NCI-H2171 (cell line): ENCODE data around the gene SLC9C2.
"Not testable (repeated sequence)": the region's sequence is repeated elsewhere in the genome, so short reads cannot be mapped to it uniquely, and the experiment has no call there.

ENCODE experiments used
- DNase-seq: peaks from one replicate; lab custom pipeline; 2025; lab: John Stamatoyannopoulos, UW

The SLC9C2 gene

DNA sequence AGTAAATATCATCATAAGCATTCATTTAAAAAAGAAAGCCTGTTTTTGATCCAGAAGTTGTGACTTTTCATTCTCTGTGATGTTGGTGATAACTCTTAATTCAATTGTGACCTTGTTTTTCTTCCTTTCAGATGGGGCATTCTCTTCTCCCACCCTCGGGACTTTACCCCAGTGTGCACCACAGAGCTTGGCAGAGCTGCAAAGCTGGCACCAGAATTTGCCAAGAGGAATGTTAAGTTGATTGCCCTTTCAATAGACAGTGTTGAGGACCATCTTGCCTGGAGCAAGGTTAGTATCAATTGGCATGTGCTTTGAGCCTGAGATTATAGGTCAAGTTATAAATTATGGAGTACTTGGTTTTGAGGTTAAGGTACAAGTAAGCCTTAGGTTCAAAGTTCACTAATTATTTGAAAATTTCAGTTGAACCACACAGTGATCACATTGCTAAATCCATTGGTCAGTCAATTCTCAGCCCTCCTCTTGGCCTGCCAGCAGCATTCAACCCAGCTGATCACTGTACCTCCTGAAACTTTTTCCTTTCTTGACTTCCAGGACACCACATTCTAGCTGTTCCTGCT lies 121.6 kb downstream of the SLC9C2 start:
- DNase-seq = no peak

DNA sequence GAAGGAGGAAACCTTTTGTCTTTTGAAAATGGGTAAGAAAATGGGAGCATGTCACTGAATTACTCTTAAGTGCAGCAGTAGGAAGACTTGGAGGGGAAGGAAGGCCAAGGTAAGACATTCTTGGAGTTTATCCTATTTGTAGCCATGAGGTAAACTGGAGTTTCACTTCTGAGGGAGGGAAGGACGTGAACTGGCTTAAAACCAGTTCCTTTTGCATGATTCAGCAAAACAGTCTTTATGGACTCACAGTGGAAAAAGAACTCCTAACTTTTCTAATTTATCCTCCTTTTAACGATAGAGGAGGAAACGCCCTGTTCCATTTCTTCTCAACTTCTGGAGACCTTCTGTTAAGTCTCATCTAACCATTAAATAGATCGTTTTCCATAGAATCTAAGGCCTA lies 123.2 kb downstream of the SLC9C2 start:
- DNase-seq = no peak

DNA sequence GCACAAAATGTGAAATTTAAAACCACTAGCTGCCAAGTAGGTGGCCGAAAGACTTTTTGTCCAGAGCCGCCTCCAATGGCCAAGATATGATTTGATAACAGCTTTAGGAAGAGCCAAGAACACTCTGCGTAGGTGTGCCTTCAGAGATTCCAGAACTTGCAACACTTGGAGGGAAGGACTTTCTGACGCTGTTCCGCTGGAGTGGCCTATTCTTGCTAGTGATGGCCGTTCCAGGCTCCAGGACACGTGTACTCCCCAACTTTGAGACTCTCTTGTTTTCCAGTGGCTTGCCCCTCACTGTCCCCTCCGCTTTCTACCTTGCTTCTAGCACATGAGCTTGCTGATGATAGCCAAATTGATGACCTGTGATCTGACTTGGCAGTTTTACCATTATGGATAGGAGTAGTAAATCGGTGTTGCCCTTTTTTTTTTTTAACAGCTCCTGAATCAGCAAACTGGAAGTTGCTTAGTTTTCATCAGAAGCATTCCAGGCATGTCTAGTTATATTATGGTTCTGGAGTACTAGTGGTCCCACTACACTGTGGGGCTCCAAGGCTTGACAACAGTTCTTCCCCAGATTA lies 124.7 kb downstream of the SLC9C2 start:
- DNase-seq = no peak

DNA sequence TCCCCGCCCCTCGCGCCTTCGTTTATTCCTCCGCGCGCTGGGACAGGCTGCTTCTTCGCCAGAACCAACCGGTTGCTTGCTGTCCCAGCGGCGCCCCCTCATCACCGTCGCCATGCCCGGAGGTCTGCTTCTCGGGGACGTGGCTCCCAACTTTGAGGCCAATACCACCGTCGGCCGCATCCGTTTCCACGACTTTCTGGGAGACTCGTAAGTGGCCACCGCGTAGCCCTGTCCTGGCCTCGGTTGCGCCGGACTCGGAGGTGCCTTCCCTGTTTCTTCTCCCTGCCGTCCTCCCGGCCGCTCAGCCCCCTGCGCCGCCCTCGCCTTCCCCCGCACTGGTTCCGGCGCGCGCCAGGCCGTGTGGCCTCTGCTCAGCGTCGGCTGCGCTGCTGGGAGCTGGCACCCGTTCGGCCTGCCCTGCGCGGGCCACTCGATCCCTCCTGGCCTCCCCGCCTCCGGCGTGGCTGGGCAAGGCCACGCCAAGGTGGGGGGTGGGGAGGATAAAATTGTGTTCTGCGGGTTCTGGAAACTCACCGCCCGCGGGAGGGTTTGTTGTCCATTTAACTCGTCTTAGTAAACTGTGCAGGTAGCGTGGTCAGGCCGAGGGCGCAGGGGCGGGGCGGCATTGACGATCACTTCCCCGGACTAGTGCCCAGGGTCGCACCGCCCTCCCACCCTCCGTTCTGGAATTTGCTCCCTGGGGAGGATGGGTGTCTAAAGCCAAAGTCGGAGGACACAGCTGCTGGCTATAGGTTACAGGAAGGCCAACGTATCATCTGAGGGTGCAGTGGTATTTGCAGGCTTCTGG lies 125.4 kb downstream of the SLC9C2 start, which contains the start of gene PRDX6:
Gene PRDX6 (plus strand): TSS at position 50 of the 808 bp plus-strand sequence. CDS start 63 bp downstream, at position 113.
- DNase-seq = no peak

DNA sequence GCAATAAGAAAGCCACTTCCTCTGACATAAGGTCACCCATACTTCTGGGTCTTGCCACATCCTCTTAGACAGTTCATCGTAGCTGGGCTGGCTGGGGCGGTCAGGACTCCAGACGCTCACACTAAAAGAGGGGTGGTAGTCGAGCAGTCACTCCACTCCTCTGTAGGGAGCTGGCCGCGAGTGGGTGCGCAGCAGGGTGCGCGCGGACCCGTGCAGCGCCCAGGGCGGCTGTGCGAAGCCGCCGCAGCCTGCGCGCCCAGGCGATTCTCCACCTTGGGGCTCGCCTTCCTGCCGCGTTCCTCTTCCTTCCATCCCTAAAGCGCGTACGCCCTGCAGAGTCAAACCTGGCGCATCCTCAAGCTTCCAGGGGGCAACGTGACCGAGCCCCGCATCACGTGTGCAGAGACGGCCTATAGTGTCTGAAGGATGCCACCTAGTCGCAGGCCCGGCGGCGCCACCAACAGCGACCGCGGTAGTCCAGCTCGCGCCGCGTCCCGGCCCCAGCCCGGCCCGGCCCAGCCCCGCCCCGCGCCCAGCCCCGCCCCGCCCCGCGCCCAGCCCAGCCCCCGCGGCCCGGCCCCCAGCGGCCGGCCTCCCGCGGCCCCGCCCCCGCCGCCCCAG lies 126.1 kb downstream of the SLC9C2 start:
- peak; percentile 97 for DNase-seq

DNA sequence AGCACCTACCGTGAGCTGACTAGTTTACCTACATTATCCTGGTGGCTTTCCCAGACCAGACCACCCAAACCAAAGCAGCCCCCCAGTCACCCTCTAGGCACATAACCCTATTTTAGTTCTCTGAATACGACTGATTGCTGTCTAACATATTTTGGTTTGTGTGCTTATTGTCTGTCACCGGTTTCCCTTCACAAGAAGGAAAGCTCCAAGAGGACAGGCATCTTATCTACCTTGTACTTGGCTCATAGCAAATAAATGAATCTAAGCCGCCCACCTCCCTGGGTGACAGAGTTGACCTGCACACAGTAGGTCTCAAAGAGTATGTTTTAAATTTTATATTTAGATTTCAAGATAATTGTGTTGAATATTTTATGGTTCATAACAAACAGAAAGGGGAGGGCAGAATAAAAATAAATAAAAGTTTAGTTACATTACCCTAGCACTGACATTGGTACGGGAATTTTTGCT lies 126.6 kb downstream of the SLC9C2 start:
- DNase-seq = no peak

DNA sequence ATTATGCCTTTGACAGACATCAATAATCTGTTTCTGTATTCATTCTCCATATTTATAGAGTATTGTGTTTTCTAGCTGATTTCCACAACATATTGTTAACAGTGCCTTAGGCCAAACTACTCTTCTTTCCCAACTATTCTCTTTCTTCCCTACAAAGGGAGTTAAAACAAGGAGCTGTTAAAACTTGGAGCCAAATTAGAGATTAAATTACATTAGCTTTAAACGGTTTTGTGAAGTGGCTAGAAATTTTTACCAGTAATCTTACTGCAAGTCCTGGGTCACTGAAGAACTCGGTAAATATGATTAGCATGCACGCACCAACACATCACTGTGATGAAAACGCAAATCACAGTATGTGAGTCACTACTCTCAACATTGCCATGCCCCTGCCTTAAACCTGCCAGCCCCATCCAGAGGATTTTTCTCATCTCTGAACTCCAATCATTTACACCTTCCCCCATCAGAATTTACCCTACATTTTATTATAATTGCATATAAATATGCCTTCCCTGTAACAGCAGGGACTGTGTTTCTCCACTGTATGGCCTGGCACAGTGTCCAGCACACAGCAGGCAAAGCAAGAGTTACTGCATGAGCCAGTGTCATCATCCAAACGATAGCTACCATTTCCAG lies 127.2 kb downstream of the SLC9C2 start:
- DNase-seq = no peak

DNA sequence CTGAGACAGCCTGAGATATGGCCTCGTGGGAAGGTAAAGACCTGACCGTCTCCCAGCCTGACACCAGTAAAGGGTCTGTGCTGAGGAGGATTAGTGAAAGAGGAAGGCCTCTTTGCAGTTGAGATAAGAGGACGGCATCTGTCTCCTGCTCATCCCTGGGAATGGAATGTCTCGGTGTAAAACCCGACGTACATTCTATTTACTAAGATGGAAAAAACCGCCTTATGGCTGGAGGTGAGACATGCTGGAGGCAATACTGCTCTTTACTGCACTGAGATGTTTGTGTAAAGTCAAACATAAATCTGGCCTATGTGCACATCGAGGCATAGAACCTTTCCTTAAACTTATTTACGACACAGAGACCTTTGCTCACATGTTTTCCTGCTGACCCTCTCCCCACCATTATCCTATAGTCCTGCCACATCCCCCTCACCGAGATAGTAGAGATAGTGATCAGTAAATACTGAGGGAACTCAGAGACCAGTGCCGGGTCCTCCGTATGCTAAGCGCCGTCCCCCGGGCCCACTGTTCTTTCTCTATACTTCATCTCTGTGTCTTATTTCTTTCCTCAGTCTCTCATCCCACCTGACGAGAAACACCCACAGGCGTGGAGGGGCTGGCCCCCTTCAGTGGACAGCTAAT lies 128.0 kb downstream of the SLC9C2 start:
- not testable (repeated sequence) for DNase-seq

DNA sequence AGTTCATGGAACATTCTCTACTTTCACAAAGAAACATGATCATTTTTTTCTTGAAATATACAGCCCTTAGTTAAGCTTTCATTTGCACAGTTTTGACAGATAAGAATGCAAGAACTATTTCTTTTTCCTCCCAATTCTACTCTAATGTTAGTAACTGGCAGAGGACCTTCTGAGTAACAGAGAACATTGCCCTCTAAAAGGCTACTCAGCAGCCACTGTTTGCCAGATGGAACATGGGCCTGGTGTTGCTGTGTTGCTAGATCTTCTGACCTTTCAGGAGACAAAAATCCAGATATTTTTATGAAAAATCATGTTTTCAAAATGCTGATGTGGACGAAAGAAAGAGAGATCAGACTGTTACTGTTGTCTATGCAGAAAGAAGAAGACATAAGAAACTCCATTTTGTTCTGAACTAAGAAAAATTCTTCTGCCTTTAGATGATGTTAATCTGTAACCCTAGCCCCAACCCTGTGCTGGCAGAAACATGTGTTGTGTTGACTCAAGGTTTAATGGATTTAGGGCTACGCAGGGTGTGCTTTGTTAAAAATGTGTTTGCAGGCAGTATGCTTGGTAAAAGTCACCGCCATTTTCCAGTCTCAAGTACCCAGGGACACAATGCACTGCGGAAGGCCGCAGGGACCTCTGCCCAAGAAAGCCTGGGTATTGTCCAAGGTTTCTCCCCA lies 128.6 kb downstream of the SLC9C2 start:
- no peak for DNase-seq

DNA sequence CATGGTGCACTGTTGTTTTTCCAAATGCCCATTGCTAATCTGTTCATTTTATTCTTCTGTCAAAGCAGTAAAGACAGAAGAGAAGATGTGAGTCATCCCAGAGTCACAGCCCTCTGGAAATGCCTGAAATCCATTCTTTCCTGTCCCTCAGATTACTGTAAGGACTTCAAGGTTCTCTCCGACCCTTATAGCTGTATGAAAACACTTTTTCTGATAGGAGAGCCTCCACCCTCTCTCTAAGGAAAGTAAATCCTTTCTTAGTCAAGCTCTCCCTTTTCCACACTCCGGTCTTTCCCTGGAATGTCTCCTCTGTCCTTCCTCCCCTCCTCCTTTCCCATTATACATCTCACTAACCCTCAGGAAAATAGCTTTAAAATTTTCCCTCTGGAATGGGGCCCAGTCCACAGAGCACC lies 129.3 kb downstream of the SLC9C2 start:
- no peak for DNase-seq

DNA sequence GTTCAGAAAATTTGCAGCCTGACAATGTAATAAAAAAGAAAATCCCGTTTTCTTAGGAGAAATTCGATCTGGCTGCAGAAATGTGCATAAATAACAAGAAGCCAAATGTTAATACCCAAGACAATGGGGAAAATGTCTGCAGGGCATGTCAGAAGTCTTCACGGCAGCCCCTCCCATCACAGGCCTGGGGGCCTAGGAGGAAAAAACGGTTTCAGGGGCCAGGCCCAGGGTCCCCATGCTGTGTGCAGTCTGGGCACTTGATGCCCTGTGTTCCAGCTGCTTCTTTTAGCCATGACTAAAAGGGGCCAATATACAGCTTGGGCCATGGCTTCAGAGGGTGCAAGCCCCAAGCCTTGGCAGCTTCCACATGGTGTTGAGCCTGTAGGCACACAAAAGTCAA lies 132.3 kb downstream of the SLC9C2 start:
- no peak for DNase-seq

DNA sequence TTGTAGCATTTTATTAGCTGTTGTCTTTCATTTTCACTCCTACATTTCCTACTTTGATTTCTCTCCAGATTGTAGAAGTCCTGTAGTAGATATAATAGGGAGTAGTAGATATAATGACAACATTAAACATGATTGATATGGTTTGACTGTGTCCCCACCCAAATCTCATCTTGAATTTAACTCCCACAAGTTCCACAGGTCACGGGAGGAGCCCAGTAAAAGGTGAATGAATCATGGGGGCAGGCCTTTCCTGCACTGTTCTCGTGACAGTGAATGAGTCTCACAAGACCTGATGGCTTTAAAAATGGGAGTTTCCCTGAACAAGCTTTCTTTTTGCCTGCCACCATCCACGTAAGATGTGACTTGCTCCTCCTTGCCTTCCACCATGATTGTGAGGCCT lies 133.2 kb downstream of the SLC9C2 start:
- no peak for DNase-seq

DNA sequence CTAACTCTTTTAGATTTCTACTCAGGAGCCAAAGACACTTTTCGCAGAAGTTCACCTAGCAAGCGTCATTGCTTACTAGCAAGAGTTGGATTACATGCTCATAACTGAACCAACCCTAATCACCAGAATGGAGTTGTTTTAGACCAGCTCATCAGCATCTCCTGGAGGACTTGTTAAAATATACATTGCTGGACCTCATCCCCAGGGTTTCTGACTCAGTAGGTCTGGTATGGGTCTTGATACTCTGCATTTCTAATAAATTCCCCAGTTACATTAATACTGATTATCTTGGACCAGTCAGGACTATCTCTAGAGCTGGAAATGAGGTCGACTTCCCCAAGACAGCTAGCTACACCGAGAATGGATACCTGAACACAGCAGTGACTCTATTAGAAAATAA lies 135.4 kb downstream of the SLC9C2 start:
- DNase-seq = no peak

DNA sequence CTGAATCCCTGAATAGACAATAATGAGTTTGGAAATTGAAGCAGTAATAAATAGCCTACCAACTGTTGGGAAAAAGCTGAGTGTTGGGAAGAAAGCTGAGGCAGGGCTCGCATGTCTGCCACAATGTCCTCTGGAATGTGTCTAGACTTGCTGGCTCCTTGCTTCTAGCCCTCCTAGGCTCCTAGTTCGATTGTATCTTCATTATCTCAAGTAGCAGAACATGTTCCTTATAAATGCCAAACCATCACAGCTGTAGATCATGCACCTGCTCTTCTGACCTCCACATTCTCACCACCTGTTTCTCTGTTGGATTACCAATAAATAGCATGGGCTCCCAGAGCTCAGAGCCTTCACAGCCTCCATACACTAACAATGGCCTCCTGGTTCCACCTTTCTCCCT lies 138.7 kb downstream of the SLC9C2 start:
- DNase-seq = not testable (repeated sequence)

DNA sequence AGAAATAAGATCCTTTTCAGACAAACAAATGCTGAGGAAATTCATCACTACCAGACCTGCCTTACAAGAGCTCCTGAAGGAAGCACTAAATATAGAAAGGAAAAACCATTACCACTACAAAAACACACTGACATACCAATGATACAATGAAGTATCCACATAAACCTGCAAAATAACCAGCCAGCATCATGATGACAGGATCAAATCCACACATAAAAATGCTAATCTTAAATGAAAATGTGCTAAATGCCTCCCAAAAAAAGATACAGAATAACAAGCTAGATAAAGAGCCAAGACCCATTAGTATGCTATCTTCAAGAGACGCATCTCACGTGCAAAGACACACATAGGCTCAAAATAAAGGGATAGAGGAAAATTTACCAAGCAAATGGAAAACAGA lies 140.2 kb downstream of the SLC9C2 start:
- not testable (repeated sequence) for DNase-seq

DNA sequence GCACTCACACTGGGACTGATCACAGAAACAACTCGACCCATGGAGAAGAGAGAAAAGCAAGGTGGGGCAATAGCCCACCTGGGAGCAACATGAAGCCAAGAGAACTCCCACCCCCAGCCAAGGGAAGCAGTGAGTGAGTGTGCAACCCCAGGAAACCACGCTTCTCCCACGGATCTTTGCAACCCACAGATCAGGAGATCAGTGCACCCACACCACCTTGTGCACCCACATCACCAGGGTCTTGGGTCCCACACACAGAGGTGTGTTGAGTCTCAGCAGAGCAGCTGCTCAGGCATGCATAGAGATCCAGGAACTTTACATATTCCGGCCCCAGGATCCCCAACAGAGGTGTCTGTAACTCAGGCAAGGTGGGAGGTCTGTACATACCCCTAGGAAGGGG lies 143.0 kb downstream of the SLC9C2 start:
- no peak for DNase-seq

DNA sequence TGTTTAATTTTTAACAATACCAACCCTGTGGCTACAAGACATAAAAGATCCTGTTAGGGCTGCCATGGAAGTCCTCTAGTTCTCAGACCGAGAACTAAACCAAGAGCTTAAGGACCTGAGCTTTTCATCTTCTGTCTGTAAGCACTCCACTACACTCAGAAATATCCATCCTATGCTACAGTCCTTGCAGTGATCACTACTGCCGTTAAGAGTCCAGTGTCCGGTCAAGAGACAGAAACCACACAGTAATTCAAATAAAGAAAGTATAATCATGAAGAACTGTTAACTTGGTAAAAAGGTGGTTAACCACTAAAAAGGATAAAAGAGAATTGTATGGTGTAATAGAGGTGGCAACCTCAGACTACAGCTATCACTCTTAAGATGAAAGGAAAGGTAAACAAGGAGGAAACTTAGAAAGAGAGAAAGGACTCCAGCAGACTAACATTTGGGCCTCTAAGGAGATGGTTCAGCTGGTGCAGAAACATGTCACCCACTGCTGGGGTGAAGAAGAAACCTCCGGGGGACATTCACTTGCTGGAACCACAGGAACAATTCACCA lies 147.8 kb downstream of the SLC9C2 start:
- no peak for DNase-seq

DNA sequence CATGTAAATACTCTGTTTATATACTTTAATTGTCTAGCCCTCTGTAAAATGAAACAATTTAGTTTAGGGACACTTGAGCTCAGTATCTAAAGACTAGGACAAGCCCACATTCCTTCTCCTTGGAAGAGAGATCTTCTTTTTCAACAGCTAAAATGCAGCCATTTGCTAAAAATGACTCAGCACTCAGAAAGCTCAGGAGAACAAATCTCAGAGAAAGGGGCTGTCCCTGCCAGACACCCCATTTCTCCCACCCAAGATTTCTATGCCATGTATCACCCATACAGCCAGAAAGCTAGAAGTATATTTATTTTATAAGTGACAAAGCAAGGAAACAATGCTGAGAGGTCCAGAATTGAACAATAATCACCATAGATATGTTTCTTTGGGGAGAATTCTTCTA lies 148.9 kb downstream of the SLC9C2 start:
- DNase-seq = no peak

DNA sequence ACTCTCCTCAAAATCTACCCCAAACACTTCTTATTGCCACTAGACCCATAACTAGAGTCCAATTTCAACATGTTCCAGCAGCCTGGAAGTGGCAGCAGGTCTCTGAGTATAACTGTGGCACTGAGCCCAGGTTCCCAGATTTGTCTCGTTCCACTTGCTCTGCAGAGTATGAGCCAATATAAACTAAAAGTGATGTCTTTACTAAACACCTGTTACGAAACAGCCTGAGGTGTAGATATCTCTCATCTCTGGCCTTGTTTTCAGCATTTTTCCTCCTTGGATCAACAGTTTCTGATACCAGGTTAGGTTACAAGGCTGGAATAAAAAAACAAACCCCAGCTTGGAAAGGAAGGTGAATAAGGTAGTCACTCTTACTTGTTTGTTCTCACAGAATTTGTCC lies 150.9 kb downstream of the SLC9C2 start:
- DNase-seq = peak; percentile 45
